Activated naive CD4-positive, alpha-beta T cell treated with anti-CD3 and anti-CD28 coated beads, Interleukin-2, amount 10 ng/mL, durations not matched to agents 7 days and 5 days (primary cell): Measurements from ENCODE around the gene COX8C.
"Not testable (repeated sequence)": the region's sequence is repeated elsewhere in the genome, so short reads cannot be mapped to it uniquely, and the experiment has no call there.

Experiments
- CTCF ChIA-PET: fragments of 350-600 bp; sonication (Branson Sonifier 250); formaldehyde crosslinking; loops from one replicate; lab custom pipeline; 2021; ENCODE audit warnings: antibody characterized with exemption; lab: Charles Lee
- DNase-seq: peaks from one replicate; pipeline ENCODE4 v3.0.0-alpha.2; 2020
- H3K27ac Mint-ChIP-seq: one replicate; pipeline ENCODE4 v1.8.0; 2021; ENCODE audit warnings: mild to moderate bottlenecking, moderate library complexity, mixed read lengths
- H3K27me3 Mint-ChIP-seq: one replicate; pipeline ENCODE4 v1.8.0; 2021; ENCODE audit warnings: mild to moderate bottlenecking, mixed read lengths
- H3K36me3 Mint-ChIP-seq: one replicate; pipeline ENCODE4 v1.8.0; 2021; ENCODE audit warnings: mixed read lengths
- H3K4me1 Mint-ChIP-seq: one replicate; pipeline ENCODE4 v1.8.0; 2021; ENCODE audit warnings: mixed read lengths
- H3K4me3 Mint-ChIP-seq: one replicate; pipeline ENCODE4 v1.8.0; 2021; ENCODE audit warnings: mild to moderate bottlenecking, moderate library complexity, mixed read lengths
- H3K9me3 Mint-ChIP-seq: one replicate; pipeline ENCODE4 v1.8.0; 2021; ENCODE audit warnings: mixed read lengths

Gene COX8C

DNA sequence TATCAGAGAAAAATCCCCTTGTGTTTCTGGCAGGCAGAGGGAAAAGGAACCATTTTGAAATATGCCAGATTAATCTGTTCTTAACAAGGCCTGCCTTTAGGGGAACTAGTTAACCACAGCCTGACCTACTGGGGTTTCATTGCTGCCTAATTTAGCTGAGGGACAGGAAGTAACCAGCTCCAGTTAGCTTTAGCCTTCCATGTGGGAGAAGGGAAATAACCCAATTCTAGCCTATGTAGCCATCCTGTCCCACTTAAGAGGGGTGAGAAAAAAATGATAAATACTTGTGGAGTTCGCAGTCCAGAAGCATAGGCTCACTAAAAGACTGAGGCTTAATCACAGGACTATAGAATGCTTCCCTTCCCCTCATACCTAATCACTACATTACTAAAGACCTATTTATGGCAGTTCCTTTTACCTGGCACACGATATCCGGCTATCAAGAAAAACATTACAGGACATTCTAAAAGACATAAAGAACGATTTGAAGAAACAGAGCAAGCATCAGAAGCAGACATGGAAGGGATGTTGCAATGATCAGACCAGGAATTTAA lies 22.8 kb downstream of the COX8C start:
- Mint-ChIP-seq H3K4me1 (no peaks in the 10 kb centered on the region), H3K4me3 (no peak overlapping the region), H3K27ac (no peak overlapping the region), H3K27me3 (peaks cover 22% of the 10 kb centered on the region), H3K9me3 (no peaks in the 10 kb centered on the region), H3K36me3 (no peaks in the 10 kb centered on the region)
- no peak for DNase-seq
- CTCF ChIA-PET, result no interaction called here

DNA sequence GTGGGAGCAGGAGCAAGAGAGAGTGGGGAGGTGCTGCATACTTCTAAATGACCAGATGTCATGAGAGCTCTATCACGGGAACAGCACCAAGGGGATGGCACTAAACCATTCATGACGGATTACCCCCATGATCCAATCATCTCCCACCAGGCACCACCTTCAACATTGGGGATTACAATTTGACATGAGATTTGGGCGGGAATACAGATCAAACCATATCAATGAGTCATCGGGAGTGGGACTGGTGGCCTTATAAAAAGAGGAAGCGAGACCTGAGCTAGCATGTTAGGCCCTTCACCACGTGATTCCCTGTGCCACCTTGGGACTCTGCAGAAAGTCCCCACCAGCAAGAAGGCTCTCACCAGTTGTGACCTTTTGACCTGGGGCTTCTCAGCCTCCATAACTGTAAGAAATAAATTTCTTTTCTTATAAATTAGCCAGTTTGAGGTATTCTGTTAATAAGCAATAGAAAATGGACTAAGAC lies 28.7 kb downstream of the COX8C start:
- DNase-seq, result no peak
- CTCF ChIA-PET, result no interaction called here
- Mint-ChIP-seq H3K36me3 (no peaks in the 10 kb centered on the region), H3K27me3 (peaks cover 16% of the 10 kb centered on the region), H3K4me1 (no peaks in the 10 kb centered on the region), H3K27ac (no peak overlapping the region), H3K4me3 (no peak overlapping the region), H3K9me3 (no peaks in the 10 kb centered on the region)

DNA sequence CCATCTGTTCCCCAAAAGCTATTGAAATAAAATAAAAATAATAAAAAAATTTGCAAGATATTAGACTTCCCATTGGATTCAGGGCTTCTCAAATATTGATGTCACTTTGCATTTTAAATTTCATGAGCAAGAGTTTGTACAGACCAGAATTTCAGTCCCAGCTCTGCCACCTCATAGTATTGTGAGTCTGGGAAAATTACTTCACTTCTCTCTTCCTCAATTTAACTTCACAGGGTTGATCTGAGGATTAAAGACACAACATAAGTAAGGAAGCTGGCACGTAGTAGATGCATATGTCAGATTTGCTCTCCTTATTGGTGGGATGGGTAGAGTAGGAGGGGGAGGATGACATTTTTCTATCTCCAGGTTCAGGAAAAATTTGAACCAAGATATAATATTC lies 32.8 kb downstream of the COX8C start:
- H3K27ac Mint-ChIP-seq, result no peak overlapping the region
- no peaks in the 10 kb centered on the region for H3K36me3 Mint-ChIP-seq
- no peaks in the 10 kb centered on the region for H3K4me1 Mint-ChIP-seq
- H3K27me3 Mint-ChIP-seq, result peaks cover 4% of the 10 kb centered on the region
- CTCF ChIA-PET, result interaction anchor here (0.6 kb wide), 1 partner anchor 914 kb away, joined by 3 read pairs; no protein-coding TSS in a partner anchor
- H3K9me3 Mint-ChIP-seq, result no peaks in the 10 kb centered on the region
- H3K4me3 Mint-ChIP-seq, result no peak overlapping the region
- no peak for DNase-seq

DNA sequence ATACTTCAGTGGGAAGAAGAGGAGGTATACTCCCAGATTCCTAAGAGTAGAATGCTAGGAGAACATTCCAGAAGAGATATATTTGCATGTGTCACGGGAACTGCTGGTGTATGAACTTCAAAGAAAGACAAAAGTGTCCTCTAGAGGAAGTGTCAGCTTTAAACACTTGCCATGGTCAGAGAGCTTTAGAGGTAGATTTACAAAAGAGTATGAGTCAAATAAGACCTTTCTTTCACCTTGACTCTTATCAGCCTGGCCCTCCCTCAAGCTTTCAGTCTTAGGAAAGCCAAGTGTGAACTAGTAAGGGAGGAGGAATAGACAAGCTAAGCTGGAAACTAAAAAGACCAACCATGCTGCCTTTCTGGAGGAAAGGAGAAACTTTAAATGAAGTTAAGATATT lies 34.7 kb downstream of the COX8C start:
- no peak for DNase-seq
- no peaks in the 10 kb centered on the region for H3K9me3 Mint-ChIP-seq
- H3K36me3 Mint-ChIP-seq, result no peaks in the 10 kb centered on the region
- CTCF ChIA-PET, result interaction anchor here (1.0 kb wide), 1 partner anchor 83 kb away, joined by 3 read pairs; no protein-coding TSS in a partner anchor
- peaks cover 4% of the 10 kb centered on the region for H3K27me3 Mint-ChIP-seq
- no peaks in the 10 kb centered on the region for H3K4me1 Mint-ChIP-seq
- H3K4me3 Mint-ChIP-seq, result no peak overlapping the region
- no peak overlapping the region for H3K27ac Mint-ChIP-seq

DNA sequence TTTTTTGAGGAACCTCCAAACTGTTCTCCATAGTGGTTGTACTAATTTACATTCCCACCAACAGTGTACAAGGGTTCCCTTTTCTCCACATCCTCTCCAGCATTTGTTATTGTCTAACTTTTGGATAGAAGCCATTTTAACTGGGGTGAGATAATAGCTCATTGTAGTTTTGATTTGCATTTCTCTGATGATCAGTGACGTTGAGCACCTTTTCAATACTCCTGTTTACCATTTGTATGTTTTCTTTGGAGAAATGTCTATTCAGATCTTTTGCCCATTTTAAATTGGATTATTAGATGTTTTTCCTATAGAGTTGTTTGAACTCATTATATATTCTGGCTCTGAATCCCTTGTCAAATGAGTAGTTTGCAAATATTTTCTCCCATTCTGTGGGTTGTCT lies 37.3 kb downstream of the COX8C start:
- DNase-seq, H3K4me1 Mint-ChIP-seq, H3K9me3 Mint-ChIP-seq, H3K27me3 Mint-ChIP-seq, H3K4me3 Mint-ChIP-seq, CTCF ChIA-PET, H3K27ac Mint-ChIP-seq, H3K36me3 Mint-ChIP-seq: not testable (repeated sequence)

DNA sequence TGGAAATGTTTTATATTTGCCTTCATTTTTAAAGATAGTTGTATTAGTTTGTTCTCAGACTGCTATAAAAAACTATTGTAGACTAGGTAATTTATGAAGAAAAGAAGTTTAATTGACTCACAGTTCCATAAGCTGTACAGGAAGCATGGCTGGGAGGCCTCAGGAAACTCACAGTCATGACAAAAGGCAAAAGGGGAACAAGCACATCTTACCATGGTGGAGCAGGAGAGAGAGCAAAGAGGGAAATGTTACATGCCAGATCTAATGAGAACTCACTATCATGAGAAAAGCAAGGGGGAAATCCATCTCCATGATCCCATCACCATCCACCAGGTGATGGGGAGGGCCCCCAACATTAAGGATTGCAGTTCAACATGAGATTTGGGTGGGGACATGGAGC lies 48.2 kb downstream of the COX8C start:
- H3K27me3 Mint-ChIP-seq, result peaks cover 4% of the 10 kb centered on the region
- no peak overlapping the region for H3K27ac Mint-ChIP-seq
- DNase-seq, result no peak
- no peaks in the 10 kb centered on the region for H3K36me3 Mint-ChIP-seq
- H3K4me3 Mint-ChIP-seq, result no peak overlapping the region
- H3K9me3 Mint-ChIP-seq, result peaks cover 1% of the 10 kb centered on the region
- H3K4me1 Mint-ChIP-seq, result no peaks in the 10 kb centered on the region
- CTCF ChIA-PET, result no interaction called here

DNA sequence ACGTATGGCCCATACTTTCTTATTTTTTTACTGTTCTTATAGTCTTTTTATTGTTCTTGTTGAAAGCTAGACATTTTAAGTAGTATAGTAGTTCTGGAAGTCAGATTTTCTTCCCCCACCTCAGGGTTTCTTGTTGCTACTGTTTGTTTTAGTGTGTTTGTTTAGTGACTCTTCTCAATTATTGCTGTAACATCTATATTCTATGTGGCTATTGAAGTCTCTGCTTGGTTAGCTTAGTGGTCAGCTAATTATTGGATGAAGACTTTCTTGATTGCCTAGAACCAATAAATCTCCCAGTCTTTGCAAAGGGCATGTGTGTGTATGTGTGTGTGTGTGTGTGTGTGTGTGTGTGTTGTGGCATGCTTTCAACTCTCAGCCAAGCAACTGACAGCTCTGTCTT lies 49.5 kb downstream of the COX8C start:
- H3K4me1 Mint-ChIP-seq, result no peaks in the 10 kb centered on the region

More for the DNA sequence above, 49.5 kb downstream of the COX8C start:
- no peak for DNase-seq
- peaks cover 1% of the 10 kb centered on the region for H3K9me3 Mint-ChIP-seq
- no peak overlapping the region for H3K27ac Mint-ChIP-seq
- CTCF ChIA-PET, result no interaction called here
- H3K4me3 Mint-ChIP-seq, result no peak overlapping the region
- no peaks in the 10 kb centered on the region for H3K36me3 Mint-ChIP-seq
- H3K27me3 Mint-ChIP-seq, result peaks cover 4% of the 10 kb centered on the region
